Subcutaneous adipose tissue (tissue), 4 donors: ENCODE measurements around the gene HOXA6. TPM values are rescaled to one million over a fixed set of nuclear protein-coding genes. Genes with fewer than 3 reads are reported as not detected.

Experiments
- CTCF ChIP-seq: fragments of 450-650 bp; IDR thresholded peaks from one replicate; pipeline ENCODE4 v1.5.1; 2016; ENCODE audit warnings: low read depth, mild to moderate bottlenecking, control low read depth, antibody characterized with exemption, moderate library complexity
- total RNA-seq, 4 donors: library from RNA; depleted of rRNA; stranded (reverse); fragments of >200 nt; gene quantifications; one replicate each; pipeline ENCODE4 v1.1.0, GENCODE V29; 2016

Gene HOXA6
- total RNA-seq, 4 donors from 2014 or later: 1.3 to 5.3 (median 2.8) TPM

- no peak for TF ChIP-seq CTCF
Observed at GRCh38 chr7:27138472-27138871, 9.1 kb downstream of the HOXA6 start.

GRCh38 chr7:27137640-27138315 is 9.8 kb downstream of the HOXA6 start:
- no peak for TF ChIP-seq CTCF

GRCh38 chr7:27134392-27134791 is 13.2 kb downstream of the HOXA6 start:
- TF ChIP-seq CTCF: no peak

GRCh38 chr7:27133409-27134231 is 14.0 kb downstream of the HOXA6 start:
- TF ChIP-seq CTCF: no peak

- no peak for TF ChIP-seq CTCF
Observed at GRCh38 chr7:27132978-27133377, 14.6 kb downstream of the HOXA6 start.

GRCh38 chr7:27132214-27132613 is 15.4 kb downstream of the HOXA6 start:
- no peak for TF ChIP-seq CTCF

GRCh38 chr7:27131390-27131819 is 16.2 kb downstream of the HOXA6 start:
- no peak for TF ChIP-seq CTCF
